Neural cell (in vitro differentiated cells): Measurements from ENCODE around the gene CTXND1. TPM values are rescaled to one million over a fixed set of nuclear protein-coding genes. Genes with fewer than 3 reads are reported as not detected.

Experiments used
- H2AFZ ChIP-seq: fragments of 200-600, 300-800 bp; sonication (generic), shearing (Covaris generic); 2 replicates; pipeline ENCODE4 v1.6.0; 2014; ENCODE audit warnings: low read depth, mild to moderate bottlenecking, antibody characterized with exemption, low read length, moderate library complexity
- H3F3A ChIP-seq: fragments of 200-600 bp; shearing (Covaris generic); 2 replicates; pipeline ENCODE4 v1.6.1; 2016; ENCODE audit warnings: mild to moderate bottlenecking, moderate library complexity, mixed read lengths, antibody characterized with exemption, low read length; ENCODE audit not compliant: insufficient read depth, poor library complexity, severe bottlenecking
- H3K27ac ChIP-seq: fragments of 200-600, 300-800 bp; sonication (generic), shearing (Covaris generic); 2 replicates; pipeline ENCODE4 v1.5.1; 2014; ENCODE audit warnings: mild to moderate bottlenecking, low read length, moderate library complexity
- H3K27me3 ChIP-seq: fragments of 300-800, 200-600 bp; sonication (generic), shearing (Covaris generic); 2 replicates; pipeline ENCODE4 v1.6.0; 2014; ENCODE audit warnings: mild to moderate bottlenecking, low read depth, low read length, moderate library complexity; ENCODE audit not compliant: insufficient read depth
- H3K36me3 ChIP-seq: fragments of 300-800, 200-600 bp; sonication (generic), shearing (Covaris generic); 2 replicates; pipeline ENCODE4 v1.5.1; 2014; ENCODE audit warnings: mild to moderate bottlenecking, antibody characterized with exemption, low read length, moderate library complexity; ENCODE audit not compliant: insufficient read depth
- H3K4me2 ChIP-seq: fragments of 300-800, 200-600 bp; sonication (generic), shearing (Covaris generic); 2 replicates; pipeline ENCODE4 v1.6.0; 2014; ENCODE audit warnings: mild to moderate bottlenecking, low read length
- H3K4me3 ChIP-seq: fragments of 300-800, 200-600 bp; sonication (generic), shearing (Covaris generic); 2 replicates; pipeline ENCODE4 v1.5.1; 2014; ENCODE audit warnings: mild to moderate bottlenecking, low read length, moderate library complexity
- H3K79me2 ChIP-seq: fragments of 200-600 bp; shearing (Covaris generic); replicated peaks from 2 replicates; pipeline ENCODE4 v1.6.0; 2014; ENCODE audit warnings: mild to moderate bottlenecking, low read length, moderate library complexity; ENCODE audit not compliant: insufficient read depth
- H3K9ac ChIP-seq: fragments of 300-800, 200-600 bp; sonication (generic), shearing (Covaris generic); 2 replicates; pipeline ENCODE4 v1.6.1; 2016; ENCODE audit warnings: mild to moderate bottlenecking, low read length, mixed read lengths
- H3K9me2 ChIP-seq: fragments of 200-600 bp; shearing (Covaris generic); 2 replicates; pipeline ENCODE4 v1.6.1; 2016; ENCODE audit warnings: mild to moderate bottlenecking, low read length, mixed read lengths; ENCODE audit not compliant: insufficient read depth
- H3K9me3 ChIP-seq: fragments of 200-600, 300-800 bp; sonication (generic), shearing (Covaris generic); 2 replicates; pipeline ENCODE4 v1.6.1; 2016; ENCODE audit warnings: mild to moderate bottlenecking, mixed run types, low read length, moderate library complexity, mixed read lengths
- H4K20me1 ChIP-seq: fragments of 200-600 bp; shearing (Covaris generic); 2 replicates; pipeline ENCODE4 v1.6.1; 2016; ENCODE audit warnings: mild to moderate bottlenecking, mixed run types; ENCODE audit not compliant: insufficient read depth
- CTCF ChIP-seq: fragments of 450-650 bp; IDR thresholded peaks from 2 replicates; pipeline ENCODE4 v1.5.1; 2014; ENCODE audit warnings: antibody characterized with exemption, mild to moderate bottlenecking, moderate library complexity; ENCODE audit not compliant: poor library complexity, severe bottlenecking
- EP300 ChIP-seq: fragments of 450-650 bp; conservative IDR thresholded peaks from 2 replicates; pipeline ENCODE4 v1.6.1; 2014; ENCODE audit warnings: antibody characterized with exemption, mild to moderate bottlenecking, moderate library complexity; ENCODE audit not compliant: poor library complexity, severe bottlenecking
- EZH2 ChIP-seq: fragments of 200-600, 300-800 bp; shearing (Covaris generic), sonication (generic); IDR thresholded peaks from 2 replicates; pipeline ENCODE4 v1.6.1; 2014; ENCODE audit warnings: antibody characterized with exemption, low read length, borderline replicate concordance, mild to moderate bottlenecking; ENCODE audit not compliant: insufficient read depth, poor library complexity, severe bottlenecking
- MXI1 ChIP-seq: fragments of 450-650 bp; conservative IDR thresholded peaks from 2 replicates; pipeline ENCODE4 v1.6.1; 2014; ENCODE audit warnings: antibody characterized with exemption, mild to moderate bottlenecking; ENCODE audit not compliant: poor library complexity, severe bottlenecking
- POLR2AphosphoS5 ChIP-seq: IDR thresholded peaks from 2 replicates; pipeline ENCODE4 v1.6.1; 2012
- RAD21 ChIP-seq: fragments of 450-650 bp; conservative IDR thresholded peaks from 2 replicates; pipeline ENCODE4 v1.6.1; 2014; ENCODE audit warnings: antibody characterized with exemption, mild to moderate bottlenecking, moderate library complexity
- REST ChIP-seq: IDR thresholded peaks from 2 replicates; pipeline ENCODE4 v1.6.1; 2012; ENCODE audit warnings: borderline replicate concordance
- SMC3 ChIP-seq: fragments of 450-650 bp; conservative IDR thresholded peaks from 2 replicates; pipeline ENCODE4 v1.6.1; 2014; ENCODE audit warnings: antibody characterized with exemption, mild to moderate bottlenecking, moderate library complexity; ENCODE audit not compliant: poor library complexity
- TAF1 ChIP-seq: IDR thresholded peaks from 2 replicates; pipeline ENCODE4 v1.6.1; 2012; ENCODE audit warnings: low read depth
- polyA plus RNA-seq: library from polyadenylated mRNA; depleted of rRNA; stranded (reverse); fragments of >200 nt; gene quantifications from 2 replicates; pipeline ENCODE4 v1.2.3, GENCODE V29; 2014

CTXND1 gene
- polyA plus RNA-seq, 1 donor from 2014 or later: not detected

GRCh38 chr15:80162059-80162554, 89.9 kb downstream of the CTXND1 start:
- Histone ChIP-seq H4K20me1 (no peaks in the 10 kb centered on the region), H3K79me2 (no peaks in the 10 kb centered on the region), H3F3A (no peaks in the 10 kb centered on the region), H3K27me3 (no peaks in the 10 kb centered on the region), H3K4me3 (no peak overlapping the region), H3K36me3 (no peaks in the 10 kb centered on the region), H3K9me2 (no peaks in the 10 kb centered on the region), H3K9me3 (no peaks in the 10 kb centered on the region), H3K4me2 (no peak overlapping the region), H2AFZ (no peak overlapping the region), H3K9ac (no peak overlapping the region), H3K27ac (no peak overlapping the region)
- TF ChIP-seq MXI1 (no peak), SMC3 (no peak), RAD21 (no peak), EP300 (no peak), POLR2AphosphoS5 (no peak), REST (no peak), TAF1 (no peak), CTCF (no peak)

- Histone ChIP-seq H4K20me1 (no peaks in the 10 kb centered on the region), H3K9me3 (no peaks in the 10 kb centered on the region), H2AFZ (no peak overlapping the region), H3K9me2 (no peaks in the 10 kb centered on the region), H3K4me2 (no peak overlapping the region), H3K27me3 (no peaks in the 10 kb centered on the region), H3K9ac (no peak overlapping the region), H3K4me3 (no peak overlapping the region), H3K79me2 (no peaks in the 10 kb centered on the region), H3K27ac (no peak overlapping the region), H3K36me3 (no peaks in the 10 kb centered on the region), H3F3A (no peaks in the 10 kb centered on the region)
- no peak for TF ChIP-seq TAF1
- TF ChIP-seq CTCF: no peak
- no peak for TF ChIP-seq EP300
- TF ChIP-seq SMC3: no peak
- no peak for TF ChIP-seq POLR2AphosphoS5
- no peak for TF ChIP-seq MXI1
- no peak for TF ChIP-seq RAD21
- TF ChIP-seq EZH2: no peak
- no peak for TF ChIP-seq REST
Measured at GRCh38 chr15:80161468-80162016, 90.5 kb downstream of the CTXND1 start.
